ENCODE results near the gene THSD7B. TPM values are rescaled to one million over a fixed set of nuclear protein-coding genes. Genes with fewer than 3 reads are reported as not detected.

Gene THSD7B
- total RNA-seq, 1 donor from 2014 or later: 2.1 TPM

DNA sequence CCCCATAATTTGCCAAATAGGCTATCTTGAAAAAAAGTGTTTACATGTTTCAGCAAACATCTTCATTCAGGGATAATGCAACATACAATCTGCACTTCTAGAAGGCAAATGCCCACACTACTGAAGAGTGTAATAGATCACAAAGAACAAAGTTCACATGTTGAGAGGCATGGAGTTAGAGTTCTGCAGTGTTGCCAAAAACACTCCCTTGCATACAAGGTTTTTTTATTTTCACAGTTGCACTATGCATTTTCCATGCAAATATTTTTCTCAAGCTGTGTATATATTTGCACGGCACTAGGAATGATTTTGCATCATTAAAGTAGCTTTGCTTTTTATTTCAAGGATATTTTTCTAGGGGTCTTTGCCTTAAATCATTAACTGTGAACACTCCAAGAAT lies 409.9 kb downstream of the THSD7B start:
- Histone ChIP-seq H3K4me1 (ENCODE audit: control insufficient read depth in 3 of 3, insufficient read depth in 3 of 3, low read length in 3 of 3) (no peaks in the 10 kb centered on the region), H3K27ac (ENCODE audit: low read depth, low read length) (no peak overlapping the region), H3K36me3 (ENCODE audit: control insufficient read depth in 3 of 3, insufficient read depth in 3 of 3, low read length in 3 of 3) (no peaks in the 10 kb centered on the region), H3K27me3 (ENCODE audit: control insufficient read depth in 3 of 3, insufficient read depth in 3 of 3, low read length in 3 of 3) (no peaks in the 10 kb centered on the region), H3K9ac (ENCODE audit: low read depth in 1 of 3, low read length in 3 of 3) (no peak overlapping the region), H3K4me3 (ENCODE audit: low read length in 3 of 3) (no peak overlapping the region), H3K9me3 (ENCODE audit: control insufficient read depth in 3 of 3, low read length in 3 of 3) (no peaks in the 10 kb centered on the region)

DNA sequence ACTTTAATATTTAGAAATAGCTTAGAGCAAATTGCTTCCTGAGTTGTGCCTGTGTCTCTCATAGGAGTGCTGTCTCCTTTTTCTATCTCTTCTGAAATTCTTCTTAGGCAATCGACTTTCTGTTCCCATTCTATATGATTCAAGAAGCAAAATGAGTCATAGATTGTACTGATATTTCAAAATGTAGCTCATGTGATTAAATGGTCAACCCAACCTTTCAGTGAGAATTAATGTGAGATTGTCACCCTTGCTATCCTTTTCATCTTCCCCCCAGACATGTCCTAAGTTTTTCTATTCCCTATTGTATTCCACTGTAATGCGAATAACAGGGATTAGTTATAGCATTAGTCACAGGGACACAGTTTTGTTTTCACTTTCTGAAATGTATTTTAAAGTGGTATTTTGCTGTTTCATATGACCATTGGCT lies 413.6 kb downstream of the THSD7B start:
- Histone ChIP-seq H3K9ac (ENCODE audit: low read depth in 1 of 3, low read length in 3 of 3) (no peak overlapping the region), H3K9me3 (ENCODE audit: control insufficient read depth in 3 of 3, low read length in 3 of 3) (no peaks in the 10 kb centered on the region), H3K4me3 (ENCODE audit: low read length in 3 of 3) (no peak overlapping the region)

DNA sequence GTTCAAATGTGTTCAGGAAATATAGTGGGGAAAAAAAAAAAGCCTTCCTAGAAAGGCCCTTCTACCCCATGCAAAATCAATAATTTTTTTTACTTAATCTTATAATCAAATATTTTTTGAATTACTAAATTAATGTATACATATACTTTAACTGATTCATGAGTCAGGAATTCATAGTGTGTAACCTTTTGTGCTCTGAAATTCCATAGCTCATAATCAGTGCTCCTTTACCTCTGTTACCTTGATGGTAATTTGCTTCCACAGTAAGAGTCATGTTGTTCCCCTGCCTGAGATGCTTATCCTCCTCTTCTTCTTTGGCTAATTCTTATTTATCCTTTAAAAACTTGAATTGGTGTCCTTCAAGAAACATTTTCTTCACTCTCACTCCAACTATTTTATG lies 414.2 kb downstream of the THSD7B start:
- no peaks in the 10 kb centered on the region for H3K36me3 ChIP-seq (ENCODE audit: control insufficient read depth in 3 of 3, insufficient read depth in 3 of 3, low read length in 3 of 3)

More for the DNA sequence above, 413.6 kb downstream of the THSD7B start:
- no peaks in the 10 kb centered on the region for H3K36me3 ChIP-seq (ENCODE audit: control insufficient read depth in 3 of 3, insufficient read depth in 3 of 3, low read length in 3 of 3)
- H3K27me3 ChIP-seq (ENCODE audit: control insufficient read depth in 3 of 3, insufficient read depth in 3 of 3, low read length in 3 of 3): no peaks in the 10 kb centered on the region
- no peak overlapping the region for H3K27ac ChIP-seq (ENCODE audit: low read depth, low read length)
- no peaks in the 10 kb centered on the region for H3K4me1 ChIP-seq (ENCODE audit: control insufficient read depth in 3 of 3, insufficient read depth in 3 of 3, low read length in 3 of 3)

DNA sequence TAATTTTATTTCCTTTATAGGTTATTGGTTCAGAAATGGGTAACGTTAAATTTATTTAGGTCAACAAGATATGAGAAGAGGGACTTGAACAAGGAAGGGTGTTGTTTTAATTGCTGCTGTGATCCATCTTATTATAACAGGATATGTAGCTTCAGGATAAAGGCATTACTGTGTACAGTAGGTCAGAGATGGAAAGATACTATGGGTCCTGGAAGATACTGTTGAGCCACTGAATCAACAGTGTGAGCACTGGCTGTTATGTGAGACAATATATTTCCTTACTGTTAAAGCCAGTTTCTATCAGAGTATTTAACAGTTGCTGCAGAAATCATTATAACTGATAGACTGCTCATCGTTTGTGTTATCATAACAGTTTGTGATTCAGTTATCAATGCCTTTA lies 414.7 kb downstream of the THSD7B start:
- Histone ChIP-seq H3K9ac (ENCODE audit: low read depth in 1 of 3, low read length in 3 of 3) (no peak overlapping the region), H3K36me3 (ENCODE audit: control insufficient read depth in 3 of 3, insufficient read depth in 3 of 3, low read length in 3 of 3) (no peaks in the 10 kb centered on the region), H3K27ac (ENCODE audit: low read depth, low read length) (no peak overlapping the region), H3K27me3 (ENCODE audit: control insufficient read depth in 3 of 3, insufficient read depth in 3 of 3, low read length in 3 of 3) (no peaks in the 10 kb centered on the region), H3K9me3 (ENCODE audit: control insufficient read depth in 3 of 3, low read length in 3 of 3) (no peaks in the 10 kb centered on the region), H3K4me3 (ENCODE audit: low read length in 3 of 3) (no peak overlapping the region), H3K4me1 (ENCODE audit: control insufficient read depth in 3 of 3, insufficient read depth in 3 of 3, low read length in 3 of 3) (no peaks in the 10 kb centered on the region)

More for the DNA sequence above, 414.2 kb downstream of the THSD7B start:
- H3K4me1 ChIP-seq (ENCODE audit: control insufficient read depth in 3 of 3, insufficient read depth in 3 of 3, low read length in 3 of 3): no peaks in the 10 kb centered on the region
- H3K27me3 ChIP-seq (ENCODE audit: control insufficient read depth in 3 of 3, insufficient read depth in 3 of 3, low read length in 3 of 3): no peaks in the 10 kb centered on the region
- H3K9me3 ChIP-seq (ENCODE audit: control insufficient read depth in 3 of 3, low read length in 3 of 3): no peaks in the 10 kb centered on the region
- no peak overlapping the region for H3K9ac ChIP-seq (ENCODE audit: low read depth in 1 of 3, low read length in 3 of 3)
- no peak overlapping the region for H3K27ac ChIP-seq (ENCODE audit: low read depth, low read length)
- no peak overlapping the region for H3K4me3 ChIP-seq (ENCODE audit: low read length in 3 of 3)

DNA sequence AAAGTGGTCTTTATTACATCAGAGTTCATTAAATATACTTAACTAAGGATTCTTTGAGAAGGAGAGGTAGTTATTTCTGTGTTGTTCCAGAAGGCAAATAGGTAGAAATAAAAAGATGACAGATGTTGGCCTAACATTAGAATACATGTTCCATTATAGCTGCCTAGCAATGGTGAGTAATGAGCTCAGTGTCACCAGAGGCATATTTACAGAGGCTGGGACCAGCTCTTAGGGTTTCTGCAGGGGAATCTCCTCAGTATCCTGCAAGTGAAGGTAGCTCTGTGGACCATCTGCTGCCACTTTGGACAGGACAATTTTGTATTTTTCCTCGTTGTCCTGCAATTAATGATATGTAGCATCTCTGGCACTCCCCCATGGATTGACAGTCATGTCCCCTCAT lies 416.0 kb downstream of the THSD7B start:
- H3K9ac ChIP-seq (ENCODE audit: low read depth in 1 of 3, low read length in 3 of 3): no peak overlapping the region
- H3K4me3 ChIP-seq (ENCODE audit: low read length in 3 of 3): no peak overlapping the region
- H3K27me3 ChIP-seq (ENCODE audit: control insufficient read depth in 3 of 3, insufficient read depth in 3 of 3, low read length in 3 of 3): no peaks in the 10 kb centered on the region
- no peaks in the 10 kb centered on the region for H3K36me3 ChIP-seq (ENCODE audit: control insufficient read depth in 3 of 3, insufficient read depth in 3 of 3, low read length in 3 of 3)
- no peaks in the 10 kb centered on the region for H3K4me1 ChIP-seq (ENCODE audit: control insufficient read depth in 3 of 3, insufficient read depth in 3 of 3, low read length in 3 of 3)
- H3K9me3 ChIP-seq (ENCODE audit: control insufficient read depth in 3 of 3, low read length in 3 of 3): peaks cover 0 to 3% (median 2%) of the 10 kb centered on the region in 3 donors
- no peak overlapping the region for H3K27ac ChIP-seq (ENCODE audit: low read depth, low read length)

DNA sequence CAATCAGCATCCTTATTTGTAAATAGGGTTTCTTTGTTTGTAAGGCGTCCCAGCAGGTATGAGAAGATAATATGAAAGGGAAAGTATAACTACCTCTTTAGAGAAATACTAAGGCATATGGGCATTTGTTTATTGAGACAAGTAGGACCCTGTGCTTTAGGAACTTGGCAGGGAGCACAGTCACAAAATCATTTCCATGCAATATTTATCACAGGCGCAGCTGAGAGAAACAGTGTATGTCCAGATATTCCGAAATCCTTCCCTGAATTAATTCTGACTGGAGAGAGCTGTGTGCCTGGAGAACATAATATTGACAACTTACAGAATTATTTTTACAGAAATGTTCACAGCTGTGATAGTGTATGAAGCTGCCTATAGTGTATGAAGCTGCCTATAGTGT lies 416.7 kb downstream of the THSD7B start:
- H3K9me3 ChIP-seq (ENCODE audit: control insufficient read depth in 3 of 3, low read length in 3 of 3): peaks cover 0 to 3% (median 2%) of the 10 kb centered on the region in 3 donors
- H3K9ac ChIP-seq (ENCODE audit: low read depth in 1 of 3, low read length in 3 of 3): no peak overlapping the region
- H3K4me1 ChIP-seq (ENCODE audit: control insufficient read depth in 3 of 3, insufficient read depth in 3 of 3, low read length in 3 of 3): no peaks in the 10 kb centered on the region
- no peak overlapping the region for H3K4me3 ChIP-seq (ENCODE audit: low read length in 3 of 3)
- H3K27me3 ChIP-seq (ENCODE audit: control insufficient read depth in 3 of 3, insufficient read depth in 3 of 3, low read length in 3 of 3): no peaks in the 10 kb centered on the region
- H3K27ac ChIP-seq (ENCODE audit: low read depth, low read length): no peak overlapping the region
- no peaks in the 10 kb centered on the region for H3K36me3 ChIP-seq (ENCODE audit: control insufficient read depth in 3 of 3, insufficient read depth in 3 of 3, low read length in 3 of 3)

DNA sequence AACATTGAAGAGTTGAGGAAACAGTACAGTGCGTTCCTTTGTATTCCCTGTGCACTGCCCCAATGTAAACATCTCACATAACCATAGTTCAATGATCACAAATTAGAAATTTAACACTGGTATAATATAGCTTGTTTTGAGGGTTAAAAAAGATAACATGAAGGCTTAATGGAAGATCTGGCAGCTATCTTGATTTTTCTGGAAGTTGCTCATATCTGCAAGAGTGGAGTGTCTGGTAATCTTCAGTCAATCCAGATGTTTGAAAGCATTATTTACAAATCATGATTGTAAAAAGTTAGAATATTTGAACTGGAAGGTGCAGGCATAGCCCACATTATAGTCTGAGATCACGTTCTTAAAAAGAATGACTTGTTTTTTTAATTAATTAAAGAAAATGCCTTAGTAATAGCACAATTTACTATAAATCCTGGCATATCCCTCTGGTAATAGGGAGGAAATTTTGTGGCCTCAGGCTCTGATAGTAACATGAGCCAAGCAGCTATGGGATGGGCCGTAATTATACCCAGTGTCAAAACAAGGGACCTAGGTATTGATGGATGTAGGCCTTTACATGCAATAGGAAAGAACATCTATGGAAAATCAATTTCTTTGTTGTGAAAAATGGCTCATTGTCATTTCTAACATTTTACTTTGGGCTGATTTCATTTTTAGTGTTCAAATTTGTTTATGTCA lies 418.0 kb downstream of the THSD7B start:
- Histone ChIP-seq H3K27ac (ENCODE audit: low read depth, low read length) (no peak overlapping the region), H3K9me3 (ENCODE audit: control insufficient read depth in 3 of 3, low read length in 3 of 3) (peaks cover 0 to 3% (median 2%) of the 10 kb centered on the region in 3 donors), H3K36me3 (ENCODE audit: control insufficient read depth in 3 of 3, insufficient read depth in 3 of 3, low read length in 3 of 3) (no peaks in the 10 kb centered on the region), H3K4me3 (ENCODE audit: low read length in 3 of 3) (no peak overlapping the region), H3K27me3 (ENCODE audit: control insufficient read depth in 3 of 3, insufficient read depth in 3 of 3, low read length in 3 of 3) (no peaks in the 10 kb centered on the region), H3K9ac (ENCODE audit: low read depth in 1 of 3, low read length in 3 of 3) (no peak overlapping the region), H3K4me1 (ENCODE audit: control insufficient read depth in 3 of 3, insufficient read depth in 3 of 3, low read length in 3 of 3) (no peaks in the 10 kb centered on the region)

DNA sequence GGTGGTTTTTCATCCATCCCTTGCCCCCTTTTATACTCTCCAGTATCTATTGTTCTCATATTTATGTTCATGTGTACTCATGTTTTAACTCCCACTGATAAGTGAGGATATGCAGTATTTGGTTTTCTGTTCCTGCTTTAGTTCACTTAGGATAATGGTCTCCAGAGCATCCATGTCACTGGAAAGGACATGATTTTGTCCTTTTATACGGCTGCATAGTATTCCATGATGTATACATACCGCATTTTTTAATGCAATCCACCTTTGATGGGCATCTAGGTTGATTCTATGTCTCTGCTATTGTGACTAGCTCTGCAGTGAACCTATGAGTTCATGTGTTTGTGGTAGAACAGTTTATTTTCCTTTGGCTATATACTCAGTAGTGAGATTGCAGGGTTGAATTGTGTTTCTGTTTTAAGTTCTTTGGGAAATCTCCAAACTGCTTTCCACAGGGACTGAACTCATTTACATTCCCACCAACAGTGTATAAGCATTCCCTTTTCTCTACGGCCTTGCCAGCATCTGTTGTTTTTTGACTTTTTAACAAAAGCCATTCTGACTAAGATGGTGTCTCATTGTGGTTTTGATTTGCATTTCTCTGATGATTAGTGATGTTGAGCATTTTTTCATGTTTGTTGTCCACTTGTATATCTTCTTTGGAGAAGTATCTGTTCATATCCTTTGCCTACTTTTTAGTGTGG lies 420.2 kb downstream of the THSD7B start:
- H3K4me1 ChIP-seq (ENCODE audit: control insufficient read depth in 3 of 3, insufficient read depth in 3 of 3, low read length in 3 of 3): no peaks in the 10 kb centered on the region
- no peak overlapping the region for H3K4me3 ChIP-seq (ENCODE audit: low read length in 3 of 3)
- peaks cover 0 to 3% (median 2%) of the 10 kb centered on the region in 3 donors for H3K9me3 ChIP-seq (ENCODE audit: control insufficient read depth in 3 of 3, low read length in 3 of 3)
- H3K27me3 ChIP-seq (ENCODE audit: control insufficient read depth in 3 of 3, insufficient read depth in 3 of 3, low read length in 3 of 3): no peaks in the 10 kb centered on the region
- H3K27ac ChIP-seq (ENCODE audit: low read depth, low read length): no peak overlapping the region
- H3K36me3 ChIP-seq (ENCODE audit: control insufficient read depth in 3 of 3, insufficient read depth in 3 of 3, low read length in 3 of 3): no peaks in the 10 kb centered on the region
- no peak overlapping the region for H3K9ac ChIP-seq (ENCODE audit: low read depth in 1 of 3, low read length in 3 of 3)

DNA sequence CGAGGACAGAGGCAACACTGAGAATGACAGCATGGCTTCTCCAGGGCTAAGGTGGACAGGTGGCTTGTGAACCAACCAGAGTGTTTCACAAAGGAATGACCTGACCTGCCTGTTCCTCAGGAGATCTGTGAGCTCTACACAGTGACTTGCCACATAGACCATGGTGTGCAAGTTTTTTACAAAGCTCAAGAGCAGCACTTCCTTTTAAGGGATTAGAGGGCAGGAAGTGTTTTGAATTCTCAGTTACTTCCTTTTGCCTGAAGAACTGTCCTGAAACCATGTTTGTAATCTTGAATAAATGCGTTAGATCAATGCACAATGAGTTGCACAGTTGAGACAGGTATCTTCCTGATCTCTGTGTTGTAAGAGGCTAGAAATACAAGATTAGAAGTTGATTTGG lies 421.9 kb downstream of the THSD7B start:
- Histone ChIP-seq H3K4me1 (ENCODE audit: control insufficient read depth in 3 of 3, insufficient read depth in 3 of 3, low read length in 3 of 3) (no peaks in the 10 kb centered on the region), H3K27me3 (ENCODE audit: control insufficient read depth in 3 of 3, insufficient read depth in 3 of 3, low read length in 3 of 3) (no peaks in the 10 kb centered on the region), H3K27ac (ENCODE audit: low read depth, low read length) (no peak overlapping the region), H3K9ac (ENCODE audit: low read depth in 1 of 3, low read length in 3 of 3) (no peak overlapping the region), H3K4me3 (ENCODE audit: low read length in 3 of 3) (no peak overlapping the region), H3K36me3 (ENCODE audit: control insufficient read depth in 3 of 3, insufficient read depth in 3 of 3, low read length in 3 of 3) (no peaks in the 10 kb centered on the region), H3K9me3 (ENCODE audit: control insufficient read depth in 3 of 3, low read length in 3 of 3) (peaks cover 0 to 3% (median 2%) of the 10 kb centered on the region in 3 donors)

DNA sequence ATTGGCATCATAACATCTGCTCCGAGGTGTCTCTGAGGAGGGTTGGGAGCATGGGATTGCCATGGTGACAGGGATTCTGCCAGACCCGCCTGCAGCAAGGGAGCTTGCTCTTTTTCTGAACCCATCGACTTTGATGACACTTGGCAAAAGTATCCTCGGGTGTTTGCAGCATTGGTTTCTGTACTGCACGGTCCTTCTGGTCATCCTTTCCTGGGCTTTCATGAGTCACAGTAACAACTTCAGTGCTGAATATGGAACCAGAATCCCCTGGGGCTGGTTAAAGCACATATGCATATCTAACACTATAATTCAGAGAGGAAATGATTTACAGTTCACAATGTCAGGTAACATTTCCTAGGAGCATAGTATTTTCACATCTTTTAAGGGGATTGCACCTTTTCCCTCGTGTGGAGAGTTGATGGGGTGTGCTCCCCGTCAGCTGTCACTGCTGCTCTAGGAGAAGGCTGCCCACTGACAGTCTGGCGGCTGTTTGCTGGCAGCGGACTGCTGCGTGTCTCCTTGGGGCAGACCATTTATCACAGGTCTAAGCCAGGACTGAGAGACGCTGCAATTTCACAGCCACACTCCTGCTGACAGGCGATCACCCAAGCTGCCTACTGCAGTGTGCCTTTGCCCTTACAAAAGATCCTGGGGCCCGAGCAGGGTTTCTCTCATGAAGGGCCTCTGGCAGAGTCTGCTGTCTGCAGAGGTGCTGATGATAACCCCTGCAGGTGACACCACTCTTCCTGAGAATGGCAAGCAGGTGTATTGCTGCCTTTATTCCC lies 425.3 kb downstream of the THSD7B start:
- Histone ChIP-seq H3K36me3 (ENCODE audit: control insufficient read depth in 3 of 3, insufficient read depth in 3 of 3, low read length in 3 of 3) (no peaks in the 10 kb centered on the region), H3K27me3 (ENCODE audit: control insufficient read depth in 3 of 3, insufficient read depth in 3 of 3, low read length in 3 of 3) (no peaks in the 10 kb centered on the region), H3K9me3 (ENCODE audit: control insufficient read depth in 3 of 3, low read length in 3 of 3) (no peaks in the 10 kb centered on the region), H3K4me1 (ENCODE audit: control insufficient read depth in 3 of 3, insufficient read depth in 3 of 3, low read length in 3 of 3) (no peaks in the 10 kb centered on the region), H3K4me3 (ENCODE audit: low read length in 3 of 3) (no peak overlapping the region), H3K9ac (ENCODE audit: low read depth in 1 of 3, low read length in 3 of 3) (no peak overlapping the region), H3K27ac (ENCODE audit: low read depth, low read length) (no peak overlapping the region)
